Kidney epithelial cell (primary cell): ENCODE measurements around the gene ROM1. TPM values are rescaled to one million over a fixed set of nuclear protein-coding genes. Genes with fewer than 3 reads are reported as not detected.
"Not testable (repeated sequence)": the region's sequence is repeated elsewhere in the genome, so short reads cannot be mapped to it uniquely, and the experiment has no call there.

Experiments
- DNase-seq: peaks from one replicate; pipeline ENCODE4 v3.0.0-alpha.2; 2010; ENCODE audit warnings: low read depth
- H3K27me3 ChIP-seq: 2 replicates; pipeline ENCODE4 v1.6.0; 2011; ENCODE audit warnings: low read length; ENCODE audit not compliant: control insufficient read depth, insufficient read depth
- H3K36me3 ChIP-seq: 2 replicates; pipeline ENCODE4 v1.5.1; 2011; ENCODE audit warnings: low read length; ENCODE audit not compliant: control insufficient read depth, insufficient read depth
- H3K4me3 ChIP-seq: 2 replicates; pipeline ENCODE4 v1.5.1; 2011; ENCODE audit warnings: low read depth, mild to moderate bottlenecking, control low read depth, low read length
- CTCF ChIP-seq: IDR thresholded peaks from 2 replicates; pipeline ENCODE4 v1.5.1; 2011; ENCODE audit warnings: mild to moderate bottlenecking, moderate library complexity, low read length, control low read depth, inconsistent platforms; ENCODE audit not compliant: insufficient read depth, poor library complexity, severe bottlenecking
- total RNA-seq: library from RNA; depleted of rRNA; stranded (reverse); fragments of >200 nt; gene quantifications from 2 replicates; pipeline ENCODE4 v1.2.3, GENCODE V29; 2015

ROM1 gene
- total RNA-seq, 1 donor from 2014 or later: 1.4 TPM

GRCh38 chr11:62611705-62612365 lies 1.2 kb upstream of the ROM1 start:
- no peak for TF ChIP-seq CTCF
- Histone ChIP-seq H3K27me3 (no peaks in the 10 kb centered on the region), H3K4me3 (peak overlapping the region; percentile 54), H3K36me3 (no peaks in the 10 kb centered on the region)
- no peak for DNase-seq

- Histone ChIP-seq H3K4me3 (no peak overlapping the region), H3K27me3 (no peaks in the 10 kb centered on the region), H3K36me3 (no peaks in the 10 kb centered on the region)
- DNase-seq: no peak
- no peak for TF ChIP-seq CTCF
These were observed 278 bp downstream of the ROM1 start for GRCh38 chr11:62613291-62613778.

GRCh38 chr11:62614275-62614674 lies 1.2 kb downstream of the ROM1 start:
- DNase-seq: no peak
- no peak for TF ChIP-seq CTCF
- H3K4me3 ChIP-seq: no peak overlapping the region

GRCh38 chr11:62615521-62615920 lies 2.5 kb downstream of the ROM1 start:
- Histone ChIP-seq H3K4me3 (no peak overlapping the region), H3K27me3 (no peaks in the 10 kb centered on the region), H3K36me3 (no peaks in the 10 kb centered on the region)
- DNase-seq: no peak
- TF ChIP-seq CTCF: no peak

More at GRCh38 chr11:62614275-62614674, 1.2 kb downstream of the ROM1 start:
- Histone ChIP-seq H3K27me3 (no peaks in the 10 kb centered on the region), H3K36me3 (no peaks in the 10 kb centered on the region)

- not testable (repeated sequence) for H3K27me3 ChIP-seq, H3K4me3 ChIP-seq, DNase-seq, H3K36me3 ChIP-seq
These were observed 3.9 kb downstream of the ROM1 start for GRCh38 chr11:62616957-62617356.

- Histone ChIP-seq H3K36me3 (peaks cover 1% of the 10 kb centered on the region), H3K27me3 (no peaks in the 10 kb centered on the region), H3K4me3 (peak overlapping the region; percentile 57)
- DNase-seq: no peak
- no peak for TF ChIP-seq CTCF
These were observed 8.0 kb downstream of the ROM1 start for GRCh38 chr11:62621027-62621566.
